Measurements from ENCODE around the gene PNMT.

PNMT gene

DNA sequence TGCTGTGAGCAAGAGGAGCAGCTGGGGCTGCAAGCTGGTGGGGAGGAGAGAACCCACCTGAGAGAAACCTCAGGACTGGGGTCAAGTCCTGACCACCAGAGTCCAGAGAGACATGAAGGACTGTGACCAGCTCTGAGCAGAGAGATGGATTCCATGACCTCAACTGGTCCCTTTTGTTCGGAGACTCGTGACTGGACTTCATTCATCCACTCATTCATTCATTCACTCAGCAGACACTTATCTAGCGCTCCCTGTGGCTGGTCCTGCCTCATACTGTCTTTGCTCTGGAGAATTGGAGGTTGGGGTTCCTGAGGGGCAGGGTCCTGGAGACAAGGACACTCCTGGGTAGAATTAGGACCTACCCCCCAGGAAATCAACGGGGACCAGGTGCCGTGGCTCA lies 35.7 kb downstream of the PNMT start:
- TF ChIP-seq, protein P1, sequence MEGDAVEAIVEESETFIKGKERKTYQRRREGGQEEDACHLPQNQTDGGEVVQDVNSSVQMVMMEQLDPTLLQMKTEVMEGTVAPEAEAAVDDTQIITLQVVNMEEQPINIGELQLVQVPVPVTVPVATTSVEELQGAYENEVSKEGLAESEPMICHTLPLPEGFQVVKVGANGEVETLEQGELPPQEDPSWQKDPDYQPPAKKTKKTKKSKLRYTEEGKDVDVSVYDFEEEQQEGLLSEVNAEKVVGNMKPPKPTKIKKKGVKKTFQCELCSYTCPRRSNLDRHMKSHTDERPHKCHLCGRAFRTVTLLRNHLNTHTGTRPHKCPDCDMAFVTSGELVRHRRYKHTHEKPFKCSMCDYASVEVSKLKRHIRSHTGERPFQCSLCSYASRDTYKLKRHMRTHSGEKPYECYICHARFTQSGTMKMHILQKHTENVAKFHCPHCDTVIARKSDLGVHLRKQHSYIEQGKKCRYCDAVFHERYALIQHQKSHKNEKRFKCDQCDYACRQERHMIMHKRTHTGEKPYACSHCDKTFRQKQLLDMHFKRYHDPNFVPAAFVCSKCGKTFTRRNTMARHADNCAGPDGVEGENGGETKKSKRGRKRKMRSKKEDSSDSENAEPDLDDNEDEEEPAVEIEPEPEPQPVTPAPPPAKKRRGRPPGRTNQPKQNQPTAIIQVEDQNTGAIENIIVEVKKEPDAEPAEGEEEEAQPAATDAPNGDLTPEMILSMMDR (IDR thresholded peaks at IDR 0.05; ENCODE audit: insufficient read depth, low read length, poor library complexity, severe bottlenecking), result no peak
- Histone ChIP-seq H3K36me3 (ENCODE audit: control insufficient read depth, insufficient read depth, low read length) (no peaks in the 10 kb centered on the region), H3K27me3 (replicated peaks; ENCODE audit: control insufficient read depth, insufficient read depth, low read length) (no peaks in the 10 kb centered on the region; the same call in 1 of the 2 replicates), H3K4me3 (replicated peaks; ENCODE audit: low read depth, low read length) (no peak overlapping the region)
- no peak for DNase-seq (ENCODE audit: extremely low read depth, insufficient read length)

DNA sequence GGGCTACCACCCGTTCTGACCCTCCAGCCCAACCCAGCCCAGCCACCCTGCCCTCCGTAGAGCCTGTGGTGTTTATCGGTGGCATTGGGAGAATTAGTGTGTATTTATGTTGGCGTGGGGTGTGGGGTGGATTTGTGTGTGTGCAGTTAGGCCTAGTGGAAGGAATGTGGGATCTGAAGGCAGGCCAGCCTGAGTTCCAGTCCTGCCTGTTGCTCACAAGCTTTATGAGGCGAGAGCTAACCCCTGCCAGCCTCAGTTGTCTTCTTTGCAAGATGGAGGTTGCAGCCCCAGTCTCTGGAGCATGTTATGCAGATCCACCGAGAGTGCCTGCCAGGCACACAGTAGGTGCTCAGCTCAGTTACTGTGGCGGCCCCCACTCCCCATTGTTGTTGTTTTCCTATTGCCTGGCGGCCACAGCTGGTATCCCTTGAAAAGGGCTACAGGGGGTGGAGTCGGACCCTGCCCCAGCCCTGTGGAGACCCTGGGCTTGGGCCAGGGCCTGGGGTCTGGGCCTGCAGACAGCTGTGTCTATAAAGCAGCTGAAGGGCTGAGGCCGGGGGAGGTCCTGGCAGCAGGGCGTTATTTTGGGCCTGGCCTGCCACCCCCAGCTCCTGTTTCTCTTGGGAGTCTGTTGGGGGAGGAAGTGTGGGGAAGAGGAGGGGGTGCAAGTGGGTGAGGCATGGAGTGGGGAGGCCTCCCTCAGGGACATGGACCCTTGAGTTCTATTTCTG lies 36.7 kb downstream of the PNMT start:
- Histone ChIP-seq H3K27me3 (replicated peaks; ENCODE audit: control insufficient read depth, insufficient read depth, low read length) (no peaks in the 10 kb centered on the region), H3K4me3 (replicated peaks; ENCODE audit: low read depth, low read length) (no peak overlapping the region), H3K36me3 (ENCODE audit: control insufficient read depth, insufficient read depth, low read length) (no peaks in the 10 kb centered on the region)
- TF ChIP-seq, protein P1 (IDR thresholded peaks at IDR 0.05; ENCODE audit: insufficient read depth, low read length, poor library complexity, severe bottlenecking), result no peak
- DNase-seq (ENCODE audit: extremely low read depth, insufficient read length), result no peak

DNA sequence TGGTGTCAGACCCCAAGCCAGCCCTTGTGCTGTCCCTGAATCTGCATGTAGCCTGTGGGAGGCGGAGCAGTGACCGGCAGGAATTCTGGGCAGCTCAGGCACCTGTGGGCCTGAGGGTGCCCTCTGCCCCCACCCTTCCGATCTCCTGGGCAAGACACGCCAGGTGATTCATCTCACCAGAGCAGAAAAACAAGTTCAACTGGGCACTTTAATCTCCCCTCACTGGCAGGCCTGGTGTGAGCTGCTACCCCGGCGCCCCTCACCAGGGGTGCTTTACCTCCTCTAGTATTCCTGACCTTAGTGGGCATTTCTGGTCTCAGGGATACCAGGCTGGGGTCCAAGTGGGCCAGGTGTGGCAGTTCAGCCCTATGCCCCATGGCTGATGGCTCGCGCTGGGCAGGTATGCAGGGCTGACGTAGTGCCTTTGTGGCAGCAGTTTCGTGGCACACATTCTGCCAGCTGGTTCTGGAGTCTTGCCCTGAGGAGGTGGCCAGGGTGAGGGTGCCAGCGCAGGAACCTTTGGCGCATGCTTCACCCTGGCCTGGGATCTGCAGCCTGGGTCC lies 37.6 kb downstream of the PNMT start:
- no peak for DNase-seq (ENCODE audit: extremely low read depth, insufficient read length)
- H3K4me3 ChIP-seq (replicated peaks; ENCODE audit: low read depth, low read length), result no peak overlapping the region
- H3K27me3 ChIP-seq (replicated peaks; ENCODE audit: control insufficient read depth, insufficient read depth, low read length), result no peaks in the 10 kb centered on the region
- no peaks in the 10 kb centered on the region for H3K36me3 ChIP-seq (ENCODE audit: control insufficient read depth, insufficient read depth, low read length)
- TF ChIP-seq, protein P1 (IDR thresholded peaks at IDR 0.05; ENCODE audit: insufficient read depth, low read length, poor library complexity, severe bottlenecking), result no peak

DNA sequence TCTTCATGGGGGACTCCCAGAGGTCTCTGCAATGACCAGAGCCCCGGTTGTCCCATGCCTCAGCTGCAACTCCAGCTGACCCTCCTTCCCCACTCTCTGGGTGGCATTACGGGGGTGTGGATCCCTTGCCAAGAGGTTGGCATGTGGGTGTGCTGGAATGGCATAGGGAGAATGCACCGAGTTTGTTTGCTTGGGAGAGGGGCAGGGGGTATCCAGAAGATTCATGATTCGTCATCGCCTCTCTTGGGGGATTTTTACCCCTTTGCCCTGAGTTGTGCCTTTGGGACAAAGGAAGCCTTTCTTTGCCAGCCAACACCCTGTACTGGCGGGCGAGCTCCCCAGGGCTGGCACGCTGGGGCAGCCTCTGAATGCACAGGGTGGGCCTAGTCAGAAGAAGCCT lies 38.1 kb downstream of the PNMT start:
- no peaks in the 10 kb centered on the region for H3K27me3 ChIP-seq (replicated peaks; ENCODE audit: control insufficient read depth, insufficient read depth, low read length)
- no peak overlapping the region for H3K4me3 ChIP-seq (replicated peaks; ENCODE audit: low read depth, low read length)
- H3K36me3 ChIP-seq (ENCODE audit: control insufficient read depth, insufficient read depth, low read length), result no peaks in the 10 kb centered on the region
- TF ChIP-seq, protein P1 (IDR thresholded peaks at IDR 0.05; ENCODE audit: insufficient read depth, low read length, poor library complexity, severe bottlenecking), result no peak
- DNase-seq (ENCODE audit: extremely low read depth, insufficient read length), result no peak

DNA sequence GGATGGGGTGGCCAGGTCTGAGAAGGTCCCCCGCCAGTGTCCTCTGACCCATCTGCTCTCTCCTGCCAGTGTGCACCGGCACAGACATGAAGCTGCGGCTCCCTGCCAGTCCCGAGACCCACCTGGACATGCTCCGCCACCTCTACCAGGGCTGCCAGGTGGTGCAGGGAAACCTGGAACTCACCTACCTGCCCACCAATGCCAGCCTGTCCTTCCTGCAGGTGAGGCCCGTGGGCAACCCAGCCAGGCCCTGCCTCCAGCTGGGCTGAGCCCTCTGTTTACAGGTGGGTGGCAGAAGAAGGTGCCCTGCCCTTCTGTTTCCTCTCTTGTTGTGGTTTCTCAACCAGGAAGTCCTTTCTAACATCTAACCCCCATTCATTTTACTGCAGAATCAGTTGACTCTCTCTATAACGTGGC lies 38.7 kb downstream of the PNMT start:
- Histone ChIP-seq H3K4me3 (replicated peaks; ENCODE audit: low read depth, low read length) (no peak overlapping the region), H3K27me3 (replicated peaks; ENCODE audit: control insufficient read depth, insufficient read depth, low read length) (no peaks in the 10 kb centered on the region), H3K36me3 (ENCODE audit: control insufficient read depth, insufficient read depth, low read length) (no peaks in the 10 kb centered on the region)
- no peak for DNase-seq (ENCODE audit: extremely low read depth, insufficient read length)
- TF ChIP-seq, protein P1 (IDR thresholded peaks at IDR 0.05; ENCODE audit: insufficient read depth, low read length, poor library complexity, severe bottlenecking), result no peak

All from GM06990 (cell line).